ENCODE measurements around the gene TMEM181.
A peak's percentile ranks its signal among the peaks of the same experiment; 100 is the strongest.
"Not testable (repeated sequence)": the region's sequence is repeated elsewhere in the genome, so short reads cannot be mapped to it uniquely, and the experiment has no call there.

TMEM181 gene

GRCh38 chr6:158604048-158604406, 44.1 kb downstream of the TMEM181 start:
- DNase-seq (ENCODE audit: insufficient read length, low spot score) = no peak
- TF ChIP-seq TAF1 (IDR thresholded peaks at IDR 0.05; ENCODE audit: low read depth, low read length) = no peak
- TF ChIP-seq POU2F2 (IDR thresholded peaks at IDR 0.05; ENCODE audit: low read depth, low read length) = no peak
- no peak for TF ChIP-seq POLR2A (IDR thresholded peaks at IDR 0.05; ENCODE audit: low read depth, low read length)
- no peak for TF ChIP-seq SPI1 (IDR thresholded peaks at IDR 0.05; ENCODE audit: low read depth, low read length)
- no peak for TF ChIP-seq POLR2AphosphoS5 (IDR thresholded peaks at IDR 0.05; ENCODE audit: low read depth, low read length)
- FAIRE-seq = no peak

GRCh38 chr6:158605266-158605878, 45.5 kb downstream of the TMEM181 start:
- FAIRE-seq (peak; percentile 82), DNase-seq (ENCODE audit: insufficient read length, low spot score) (no peak)
- TF ChIP-seq TAF1 (IDR thresholded peaks at IDR 0.05; ENCODE audit: low read depth, low read length) (no peak), PAX5 (IDR thresholded peaks at IDR 0.05; ENCODE audit: insufficient read depth, low read length, severe bottlenecking) (no peak), POLR2AphosphoS5 (IDR thresholded peaks at IDR 0.05; ENCODE audit: low read depth, low read length) (no peak), POLR2A (IDR thresholded peaks at IDR 0.05; ENCODE audit: low read depth, low read length) (no peak), POU2F2 (IDR thresholded peaks at IDR 0.05; ENCODE audit: low read depth, low read length) (no peak), SPI1 (IDR thresholded peaks at IDR 0.05; ENCODE audit: low read depth, low read length) (no peak)

GRCh38 chr6:158606011-158606410, 46.1 kb downstream of the TMEM181 start:
- not testable (repeated sequence) for DNase-seq (ENCODE audit: insufficient read length, low spot score); FAIRE-seq

GRCh38 chr6:158606935-158607334, 47.0 kb downstream of the TMEM181 start:
- DNase-seq (ENCODE audit: insufficient read length, low spot score) = no peak
- TF ChIP-seq TAF1 (IDR thresholded peaks at IDR 0.05; ENCODE audit: low read depth, low read length) = no peak
- TF ChIP-seq POU2F2 (IDR thresholded peaks at IDR 0.05; ENCODE audit: low read depth, low read length) = no peak
- no peak for TF ChIP-seq SPI1 (IDR thresholded peaks at IDR 0.05; ENCODE audit: low read depth, low read length)
- FAIRE-seq = no peak

- TF ChIP-seq PAX5 (IDR thresholded peaks at IDR 0.05; ENCODE audit: insufficient read depth, low read length, severe bottlenecking) (no peak), POLR2A (IDR thresholded peaks at IDR 0.05; ENCODE audit: low read depth, low read length) (no peak), SPI1 (IDR thresholded peaks at IDR 0.05; ENCODE audit: low read depth, low read length) (no peak), TAF1 (IDR thresholded peaks at IDR 0.05; ENCODE audit: low read depth, low read length) (no peak), POLR2AphosphoS5 (IDR thresholded peaks at IDR 0.05; ENCODE audit: low read depth, low read length) (no peak), POU2F2 (IDR thresholded peaks at IDR 0.05; ENCODE audit: low read depth, low read length) (no peak)
- DNase-seq (ENCODE audit: insufficient read length, low spot score) (no peak), FAIRE-seq (no peak)
Observed at GRCh38 chr6:158607411-158608170, 47.7 kb downstream of the TMEM181 start.

- no peak for DNase-seq (ENCODE audit: insufficient read length, low spot score)
- TF ChIP-seq PAX5 (IDR thresholded peaks at IDR 0.05; ENCODE audit: insufficient read depth, low read length, severe bottlenecking) = no peak
- TF ChIP-seq POU2F2 (IDR thresholded peaks at IDR 0.05; ENCODE audit: low read depth, low read length) = no peak
- no peak for TF ChIP-seq SPI1 (IDR thresholded peaks at IDR 0.05; ENCODE audit: low read depth, low read length)
- TF ChIP-seq POLR2AphosphoS5 (IDR thresholded peaks at IDR 0.05; ENCODE audit: low read depth, low read length) = no peak
- no peak for TF ChIP-seq TAF1 (IDR thresholded peaks at IDR 0.05; ENCODE audit: low read depth, low read length)
- TF ChIP-seq POLR2A (IDR thresholded peaks at IDR 0.05; ENCODE audit: low read depth, low read length) = no peak
- FAIRE-seq = no peak
Observed at GRCh38 chr6:158608221-158608620, 48.3 kb downstream of the TMEM181 start.

- no peak for DNase-seq (ENCODE audit: insufficient read length, low spot score)
- no peak for FAIRE-seq
- TF ChIP-seq SPI1 (IDR thresholded peaks at IDR 0.05; ENCODE audit: low read depth, low read length) (no peak), TAF1 (IDR thresholded peaks at IDR 0.05; ENCODE audit: low read depth, low read length) (no peak), POU2F2 (IDR thresholded peaks at IDR 0.05; ENCODE audit: low read depth, low read length) (no peak), POLR2A (IDR thresholded peaks at IDR 0.05; ENCODE audit: low read depth, low read length) (no peak), PAX5 (IDR thresholded peaks at IDR 0.05; ENCODE audit: insufficient read depth, low read length, severe bottlenecking) (no peak), POLR2AphosphoS5 (IDR thresholded peaks at IDR 0.05; ENCODE audit: low read depth, low read length) (no peak)
Observed at GRCh38 chr6:158609455-158610155, 49.7 kb downstream of the TMEM181 start.

- TF ChIP-seq POLR2AphosphoS5 (IDR thresholded peaks at IDR 0.05; ENCODE audit: low read depth, low read length) (no peak), PAX5 (IDR thresholded peaks at IDR 0.05; ENCODE audit: insufficient read depth, low read length, severe bottlenecking) (no peak), SPI1 (IDR thresholded peaks at IDR 0.05; ENCODE audit: low read depth, low read length) (no peak), TAF1 (IDR thresholded peaks at IDR 0.05; ENCODE audit: low read depth, low read length) (no peak), POU2F2 (IDR thresholded peaks at IDR 0.05; ENCODE audit: low read depth, low read length) (no peak)
- FAIRE-seq = no peak
- DNase-seq (ENCODE audit: insufficient read length, low spot score) = no peak
Observed at GRCh38 chr6:158610319-158610968, 50.6 kb downstream of the TMEM181 start.

GRCh38 chr6:158611039-158611438, 51.1 kb downstream of the TMEM181 start:
- FAIRE-seq = no peak
- TF ChIP-seq POLR2A (IDR thresholded peaks at IDR 0.05; ENCODE audit: low read depth, low read length) (no peak), PAX5 (IDR thresholded peaks at IDR 0.05; ENCODE audit: insufficient read depth, low read length, severe bottlenecking) (no peak), POLR2AphosphoS5 (IDR thresholded peaks at IDR 0.05; ENCODE audit: low read depth, low read length) (no peak), SPI1 (IDR thresholded peaks at IDR 0.05; ENCODE audit: low read depth, low read length) (no peak), POU2F2 (IDR thresholded peaks at IDR 0.05; ENCODE audit: low read depth, low read length) (no peak), TAF1 (IDR thresholded peaks at IDR 0.05; ENCODE audit: low read depth, low read length) (no peak)
- no peak for DNase-seq (ENCODE audit: insufficient read length, low spot score)
